SK-N-SH (cell line): ENCODE results near the gene KRTAP9-1. TPM values are rescaled to one million over a fixed set of nuclear protein-coding genes. Genes with fewer than 3 reads are reported as not detected.

ENCODE experiments used
- CTCF ChIA-PET: fragments of 300-600, 350-600 bp; formaldehyde crosslinking; extraction: SDS; loops from one replicate; lab custom pipeline; 2021; lab: Yijun Ruan, JAX
- POLR2A ChIA-PET: fragments of 350-600 bp; sonication (Branson Sonifier 250); formaldehyde crosslinking; extraction: SDS; loops from one replicate; lab custom pipeline; 2020; ENCODE audit warnings: antibody characterized with exemption, inconsistent platforms; lab: Yijun Ruan, JAX
- DNase-seq: peaks from one replicate; pipeline ENCODE4 v3.0.0; 2012
- H2AFZ ChIP-seq: fragments of 200-600 bp; sonication (generic); 2 replicates; pipeline ENCODE4 v1.8.1; 2016; ENCODE audit warnings: antibody characterized with exemption, mild to moderate bottlenecking, low read depth
- H3F3A ChIP-seq: fragments of 200-600 bp; sonication (generic); replicated peaks from 2 replicates; pipeline ENCODE3; 2016; ENCODE audit warnings: antibody characterized with exemption, mild to moderate bottlenecking; ENCODE audit not compliant: insufficient read depth
- H3K27ac ChIP-seq, 2 experiments: fragments of 200-500 bp in 1 of 2; fragments of 200-600 bp in 1 of 2; sonication (Bioruptor generic) in 1 of 2; sonication (generic), shearing (Covaris generic) in 1 of 2; 2 replicates each; pipeline versions ENCODE4 v1.5.1 to v1.6.1; 2014 to 2016; ENCODE audit warnings: low read depth in 2 of 2, inconsistent platforms in 1 of 2, low read length in 1 of 2, mild to moderate bottlenecking in 1 of 2, mixed read lengths in 1 of 2
- H3K27me3 ChIP-seq: fragments of 200-600 bp; sonication (generic), shearing (Covaris generic); 2 replicates; pipeline ENCODE4 v1.6.1; 2016; ENCODE audit warnings: mixed run types; ENCODE audit not compliant: insufficient read depth
- H3K36me3 ChIP-seq, 2 experiments: fragments of 200-500 bp in 1 of 2; fragments of 200-600 bp in 1 of 2; sonication (Bioruptor generic) in 1 of 2; sonication (generic) in 1 of 2; replicated peaks in 1 of 2; 2 replicates each; pipeline versions ENCODE3 to v1.5.1; 2014 to 2016; ENCODE audit warnings: low read length in 1 of 2, mild to moderate bottlenecking in 1 of 2; ENCODE audit not compliant: insufficient read depth in 2 of 2, control insufficient read depth in 1 of 2
- H3K4me1 ChIP-seq, 2 experiments: fragments of 200-500 bp in 1 of 2; fragments of 200-600 bp in 1 of 2; sonication (Bioruptor generic) in 1 of 2; sonication (generic), shearing (Covaris generic) in 1 of 2; 2 replicates each; pipeline versions ENCODE4 v1.5.1 to v1.6.1; 2014 to 2016; ENCODE audit warnings: low read depth in 1 of 2, low read length in 1 of 2, mixed run types in 1 of 2; ENCODE audit not compliant: insufficient read depth in 2 of 2, control insufficient read depth in 1 of 2
- H3K4me2 ChIP-seq: fragments of 200-600 bp; sonication (generic), shearing (Covaris generic); 2 replicates; pipeline ENCODE4 v1.6.1; 2017; ENCODE audit warnings: mixed run types
- H3K4me3 ChIP-seq, 2 experiments: fragments of 200-500 bp in 1 of 2; fragments of 200-600 bp in 1 of 2; sonication (Bioruptor generic) in 1 of 2; sonication (generic), shearing (Covaris generic) in 1 of 2; 2 replicates each; pipeline versions ENCODE4 v1.5.1 to v1.8.1; 2014 to 2016; ENCODE audit warnings: low read depth in 2 of 2, inconsistent platforms in 1 of 2, low read length in 1 of 2, mild to moderate bottlenecking in 1 of 2, mixed read lengths in 1 of 2, moderate library complexity in 1 of 2
- H3K79me2 ChIP-seq: fragments of 200-600 bp; sonication (generic); 2 replicates; pipeline ENCODE4 v1.8.1; 2017; ENCODE audit warnings: mild to moderate bottlenecking; ENCODE audit not compliant: insufficient read depth
- H3K9ac ChIP-seq: fragments of 200-600 bp; sonication (generic); 2 replicates; pipeline ENCODE4 v1.6.1; 2017; ENCODE audit warnings: mixed run types
- H3K9me2 ChIP-seq: fragments of 200-600 bp; sonication (generic); 2 replicates; pipeline ENCODE4 v1.6.1; 2017; ENCODE audit warnings: mixed run types
- H3K9me3 ChIP-seq: fragments of 200-600 bp; sonication (generic); 2 replicates; pipeline ENCODE4 v1.6.1; 2017; ENCODE audit warnings: mixed run types, mild to moderate bottlenecking, moderate library complexity
- H4K20me1 ChIP-seq: fragments of 200-600 bp; sonication (generic); 2 replicates; pipeline ENCODE4 v1.6.1; 2017; ENCODE audit warnings: mild to moderate bottlenecking, mixed run types; ENCODE audit not compliant: insufficient read depth
- CHD2 ChIP-seq: fragments of 150-350 bp; IDR thresholded peaks from 2 replicates; pipeline ENCODE4 v1.6.1; 2018; ENCODE audit warnings: low read length; ENCODE audit not compliant: partially characterized antibody
- EP300 ChIP-seq, 2 experiments: IDR thresholded peaks; 2 replicates each; pipeline versions ENCODE4 v1.4.0 to v1.6.1; 2012; ENCODE audit warnings: borderline replicate concordance in 1 of 2, low read depth in 1 of 2, low read length in 1 of 2
- FOSL2 ChIP-seq: IDR thresholded peaks from 2 replicates; pipeline ENCODE4 v1.4.0; 2012; ENCODE audit warnings: low read depth, mild to moderate bottlenecking, moderate library complexity, borderline replicate concordance
- FOXJ3 ChIP-seq: sonication (generic); formaldehyde crosslinking; IDR thresholded peaks from 2 replicates; pipeline ENCODE4 v1.5.1; 2020; ENCODE audit warnings: mild to moderate bottlenecking, missing genetic modification reagents
- FOXM1 ChIP-seq: IDR thresholded peaks from 2 replicates; pipeline ENCODE4 v1.4.0; 2012; ENCODE audit warnings: low read depth, mild to moderate bottlenecking
- IRF3 ChIP-seq: fragments of 150-350 bp; IDR thresholded peaks from 2 replicates; pipeline ENCODE4 v1.6.1; 2016; ENCODE audit warnings: mild to moderate bottlenecking, low read depth, low read length
- JUND ChIP-seq: IDR thresholded peaks from 2 replicates; pipeline ENCODE4 v1.4.0; 2012
- MAX ChIP-seq: IDR thresholded peaks from 2 replicates; pipeline ENCODE4 v1.4.0; 2012; ENCODE audit warnings: low read depth
- MXI1 ChIP-seq: IDR thresholded peaks from 2 replicates; pipeline ENCODE4 v1.6.1; 2012; ENCODE audit warnings: mild to moderate bottlenecking, low read depth, low read length, improper control_type of control experiment
- POLR2AphosphoS5 ChIP-seq: IDR thresholded peaks from 2 replicates; pipeline ENCODE4 v1.6.1; 2012; ENCODE audit warnings: low read depth, low read length
- RAD21 ChIP-seq: IDR thresholded peaks from 2 replicates; pipeline ENCODE4 v1.6.1; 2012; ENCODE audit warnings: mild to moderate bottlenecking, low read length
- RCOR1 ChIP-seq: fragments of 150-350 bp; IDR thresholded peaks from 2 replicates; pipeline ENCODE4 v1.6.1; 2017; ENCODE audit warnings: antibody characterized with exemption, low read length
- RXRA ChIP-seq: IDR thresholded peaks from 2 replicates; pipeline ENCODE4 v1.4.0; 2012; ENCODE audit warnings: low read depth, mild to moderate bottlenecking, borderline replicate concordance
- SIN3A ChIP-seq: IDR thresholded peaks from 2 replicates; pipeline ENCODE4 v1.6.1; 2012; ENCODE audit warnings: low read depth, mild to moderate bottlenecking, low read length, moderate library complexity, borderline replicate concordance
- SMC3 ChIP-seq: IDR thresholded peaks from 2 replicates; pipeline ENCODE4 v1.6.1; 2012; ENCODE audit warnings: low read depth, low read length, improper control_type of control experiment
- TCF12 ChIP-seq: IDR thresholded peaks from 2 replicates; pipeline ENCODE4 v1.4.0; 2012
- USF1 ChIP-seq: IDR thresholded peaks from 2 replicates; pipeline ENCODE4 v1.4.0; 2012; ENCODE audit warnings: low read depth, borderline replicate concordance
- WGBS: methylation state at CpG from one replicate; pipeline ENCODE4 v1.1.6; 2017; ENCODE audit warnings: low lambda C conversion rate; 5-methylcytosine and 5-hydroxymethylcytosine counted together
- polyA plus RNA-seq, 3 experiments: library from polyadenylated mRNA; depleted of rRNA; stranded (reverse); fragments of >200 nt; gene quantifications; 2 replicates each; pipeline ENCODE4 v1.2.3, GENCODE V29; 2012

Gene KRTAP9-1
- polyA plus RNA-seq, 1 of the 3 experiments (the other 2 are of a cell fraction) = not detected

- H3K27ac ChIP-seq = no peak overlapping the region
- no peaks in the 10 kb centered on the region for H3F3A ChIP-seq
- H3K9me3 ChIP-seq = no peaks in the 10 kb centered on the region
- H3K4me2 ChIP-seq = no peak overlapping the region
- no peak for DNase-seq
- H3K4me1 ChIP-seq = no peaks in the 10 kb centered on the region
- no peaks in the 10 kb centered on the region for H3K9me2 ChIP-seq
- peaks cover 12% of the 10 kb centered on the region; the same call in 1 of the 2 replicates for H3K27me3 ChIP-seq
- no peaks in the 10 kb centered on the region for H3K36me3 ChIP-seq
- WGBS = 0% methylated on average over 2 of the region's 2 CpGs
- TF ChIP-seq IRF3 (no peak), RAD21 (no peak), CHD2 (no peak)
- H3K79me2 ChIP-seq = no peaks in the 10 kb centered on the region
- no peak overlapping the region for H3K9ac ChIP-seq
- H2AFZ ChIP-seq = no peak overlapping the region
- ChIA-PET POLR2A (no interaction called here), CTCF (interaction anchor here (1.0 to 1.3 kb wide), 2 partner anchors 135 to 362 kb away, joined by 3 to 7 read pairs; no protein-coding TSS in a partner anchor)
- no peaks in the 10 kb centered on the region for H4K20me1 ChIP-seq
- H3K4me3 ChIP-seq = no peak overlapping the region
These were observed 2.8 kb upstream of the KRTAP9-1 start for GRCh38 chr17:41186872-41187271.

GRCh38 chr17:41190328-41190727 is 641 bp downstream of the KRTAP9-1 start:
- H3K27ac ChIP-seq = no peak overlapping the region
- no peaks in the 10 kb centered on the region for H3K79me2 ChIP-seq
- POLR2A ChIA-PET = no interaction called here
- H3F3A ChIP-seq = no peaks in the 10 kb centered on the region
- H3K4me1 ChIP-seq = no peaks in the 10 kb centered on the region
- no peak for DNase-seq
- CTCF ChIA-PET = no interaction called here
- H3K9ac ChIP-seq = no peak overlapping the region
- 6% methylated on average over 3 of the region's 3 CpGs for WGBS
- H3K9me3 ChIP-seq = no peaks in the 10 kb centered on the region
- no peaks in the 10 kb centered on the region for H3K36me3 ChIP-seq
- peaks cover 12% of the 10 kb centered on the region; the same call in 1 of the 2 replicates for H3K27me3 ChIP-seq
- H3K4me2 ChIP-seq = no peak overlapping the region
- H3K9me2 ChIP-seq = no peaks in the 10 kb centered on the region
- no peak for TF ChIP-seq SIN3A
- TF ChIP-seq RCOR1 = no peak
- no peak for TF ChIP-seq SMC3
- no peak for TF ChIP-seq JUND
- no peak for TF ChIP-seq POLR2AphosphoS5
- no peak for TF ChIP-seq FOSL2
- TF ChIP-seq MXI1 = no peak
- TF ChIP-seq TCF12 = no peak
- TF ChIP-seq EP300 (IDR thresholded peaks at IDR 0.05; ENCODE audit: borderline replicate concordance in 1 of 2, low read depth in 1 of 2, low read length in 1 of 2) = no peak
- no peak for TF ChIP-seq USF1
- TF ChIP-seq FOXJ3 (CRISPR knock-in tag) = no peak
- no peak for TF ChIP-seq MAX
- TF ChIP-seq CHD2 = no peak
- TF ChIP-seq FOXM1 = no peak
- TF ChIP-seq RXRA = no peak
- no peak overlapping the region for H3K4me3 ChIP-seq
- H2AFZ ChIP-seq = no peak overlapping the region
- no peaks in the 10 kb centered on the region for H4K20me1 ChIP-seq
